Subcutaneous abdominal adipose tissue (tissue), 5 donors: ENCODE results near the gene HEATR9.
"Not testable (repeated sequence)": the region's sequence is repeated elsewhere in the genome, so short reads cannot be mapped to it uniquely, and the experiment has no call there.

Experiments used
- H3K27ac ChIP-seq: one replicate; pipeline ENCODE4 v1.7.0; 2013; ENCODE audit warnings: low read depth, mild to moderate bottlenecking, inconsistent platforms, low read length, moderate library complexity
- H3K27me3 ChIP-seq, 5 donors: one replicate each; pipeline ENCODE4 v1.7.0; 2013; ENCODE audit warnings: low read length in 5 of 5, inconsistent platforms in 1 of 5; ENCODE audit not compliant: control insufficient read depth in 5 of 5, insufficient read depth in 4 of 5
- H3K36me3 ChIP-seq, 5 donors: one replicate each; pipeline ENCODE4 v1.7.0; 2013; ENCODE audit warnings: low read length in 5 of 5; ENCODE audit not compliant: control insufficient read depth in 5 of 5, insufficient read depth in 5 of 5
- H3K4me1 ChIP-seq, 5 donors: one replicate each; pipeline ENCODE4 v1.7.0; 2013; ENCODE audit warnings: low read length in 5 of 5, mild to moderate bottlenecking in 3 of 5, moderate library complexity in 1 of 5; ENCODE audit not compliant: control insufficient read depth in 5 of 5, insufficient read depth in 5 of 5
- H3K4me3 ChIP-seq, 5 donors: one replicate each; pipeline ENCODE4 v1.7.0; 2013; ENCODE audit warnings: low read length in 5 of 5, low read depth in 1 of 5
- H3K9ac ChIP-seq, 5 donors: one replicate each; pipeline ENCODE4 v1.7.0; 2013; ENCODE audit warnings: low read length in 5 of 5, mild to moderate bottlenecking in 4 of 5, moderate library complexity in 3 of 5
- H3K9me3 ChIP-seq, 5 donors: one replicate each; pipeline ENCODE4 v1.7.0; 2013; ENCODE audit warnings: low read length in 5 of 5; ENCODE audit not compliant: control insufficient read depth in 5 of 5
- donor health status: healthy.
- donor health status: healthy.
- donor health status: healthy.
- donor health status: healthy.
- donor health status: healthy.

The HEATR9 gene

DNA sequence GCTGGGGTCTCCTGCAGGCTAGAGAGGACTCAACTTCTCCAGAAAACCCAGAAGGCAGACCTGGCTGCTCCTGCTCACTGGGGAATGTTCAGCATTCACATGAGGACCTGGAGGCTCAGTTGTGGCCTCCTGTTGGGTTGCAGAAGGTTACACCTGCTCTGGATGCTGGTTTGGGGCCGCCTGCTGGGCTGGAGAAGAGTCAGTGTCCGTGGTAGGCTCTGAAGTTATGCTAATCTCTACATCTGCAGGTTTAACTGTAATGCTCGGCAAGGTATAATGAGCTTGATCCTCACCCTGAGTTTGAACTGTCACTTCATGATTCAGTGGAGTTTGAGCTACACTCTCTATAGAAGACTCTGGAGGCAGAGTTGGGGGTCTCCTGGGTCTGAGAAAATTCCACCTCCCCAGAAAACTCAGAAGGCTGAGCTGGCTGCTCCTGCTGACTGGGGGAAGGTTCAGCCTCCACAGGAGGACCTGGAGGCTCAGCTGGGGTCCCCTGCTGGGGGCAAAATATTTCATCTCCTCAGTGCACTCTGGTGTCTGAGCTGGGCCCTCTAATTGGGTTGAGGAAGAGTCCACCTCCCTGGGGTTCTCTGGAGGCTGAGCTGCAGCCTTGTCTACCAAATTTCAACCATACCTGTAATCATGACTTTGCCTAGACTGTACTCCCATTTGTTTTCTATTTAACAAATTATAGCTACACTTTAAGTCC lies 38.4 kb upstream of the HEATR9 start:
- Histone ChIP-seq H3K4me3 (no peak overlapping the region), H3K27ac (no peak overlapping the region), H3K4me1 (no peaks in the 10 kb centered on the region), H3K9ac (no peak overlapping the region), H3K27me3 (peaks cover 0 to 3% (median 0%) of the 10 kb centered on the region in 5 donors), H3K36me3 (no peaks in the 10 kb centered on the region), H3K9me3 (no peaks in the 10 kb centered on the region)

DNA sequence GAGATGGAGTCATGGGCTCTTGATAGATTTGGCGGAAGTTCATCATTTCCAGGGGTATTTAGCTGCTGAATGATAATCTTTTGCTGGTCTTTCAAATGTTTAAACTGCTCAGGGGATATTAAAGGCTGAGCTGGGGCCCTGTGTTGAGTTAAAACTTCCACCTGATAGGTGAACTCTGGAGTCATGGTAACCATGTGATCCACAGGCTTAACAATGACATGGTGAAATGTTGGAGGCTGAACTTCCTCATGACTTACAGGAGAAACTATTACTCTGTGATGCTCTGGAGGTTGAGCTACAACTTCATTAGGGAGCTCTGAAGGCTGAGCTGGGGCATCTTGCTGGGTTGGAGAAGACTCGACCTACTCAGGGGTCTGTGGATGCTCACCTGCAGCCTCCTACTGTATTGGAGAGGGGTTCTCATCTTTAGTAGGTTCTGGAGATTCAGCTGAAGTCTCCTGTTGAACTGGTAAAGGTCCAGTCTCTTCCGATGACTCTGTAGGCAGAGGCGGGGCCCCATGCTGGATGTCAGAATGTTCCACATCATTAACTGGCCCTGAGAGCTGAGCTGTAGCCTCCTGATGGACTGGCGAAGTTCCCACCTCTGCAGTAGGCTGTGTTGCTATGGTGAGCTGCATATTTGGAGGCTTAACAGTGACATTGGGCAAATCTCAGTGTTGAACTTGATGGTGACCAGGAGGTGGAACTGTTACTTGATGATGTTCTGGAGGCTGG lies 37.7 kb upstream of the HEATR9 start:
- H3K27ac ChIP-seq = no peak overlapping the region
- H3K9ac ChIP-seq = no peak overlapping the region
- H3K4me3 ChIP-seq = no peak overlapping the region
- peaks cover 0 to 4% (median 3%) of the 10 kb centered on the region in 5 donors for H3K27me3 ChIP-seq
- H3K36me3 ChIP-seq = no peaks in the 10 kb centered on the region
- no peaks in the 10 kb centered on the region for H3K9me3 ChIP-seq
- no peaks in the 10 kb centered on the region for H3K4me1 ChIP-seq

DNA sequence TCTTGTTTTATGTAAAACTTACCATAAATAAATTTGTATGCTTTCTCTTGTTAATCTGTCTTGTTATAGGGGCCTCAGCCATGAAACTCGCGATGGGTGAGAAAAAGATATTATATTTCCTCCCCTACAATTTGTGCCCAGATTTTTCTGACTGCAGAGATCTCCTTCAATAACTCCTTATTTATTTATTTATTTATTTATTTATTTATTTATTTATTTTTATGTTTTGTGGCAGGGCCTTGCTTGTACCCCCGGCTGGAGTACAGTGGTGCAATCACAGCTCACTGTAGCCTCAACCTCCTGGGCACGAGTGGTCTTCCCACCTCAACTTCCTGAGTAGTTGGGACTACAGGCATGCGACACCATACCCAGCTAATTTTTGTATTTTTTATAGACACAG lies 34.8 kb upstream of the HEATR9 start:
- H3K4me1 ChIP-seq = peaks cover 0 to 7% (median 0%) of the 10 kb centered on the region in 5 donors
- H3K27ac ChIP-seq = no peak overlapping the region
- H3K9ac ChIP-seq = no peak overlapping the region
- no peaks in the 10 kb centered on the region for H3K9me3 ChIP-seq
- H3K4me3 ChIP-seq = no peak overlapping the region
- no peaks in the 10 kb centered on the region for H3K36me3 ChIP-seq
- H3K27me3 ChIP-seq = peaks cover 3 to 9% (median 5%) of the 10 kb centered on the region in 5 donors

DNA sequence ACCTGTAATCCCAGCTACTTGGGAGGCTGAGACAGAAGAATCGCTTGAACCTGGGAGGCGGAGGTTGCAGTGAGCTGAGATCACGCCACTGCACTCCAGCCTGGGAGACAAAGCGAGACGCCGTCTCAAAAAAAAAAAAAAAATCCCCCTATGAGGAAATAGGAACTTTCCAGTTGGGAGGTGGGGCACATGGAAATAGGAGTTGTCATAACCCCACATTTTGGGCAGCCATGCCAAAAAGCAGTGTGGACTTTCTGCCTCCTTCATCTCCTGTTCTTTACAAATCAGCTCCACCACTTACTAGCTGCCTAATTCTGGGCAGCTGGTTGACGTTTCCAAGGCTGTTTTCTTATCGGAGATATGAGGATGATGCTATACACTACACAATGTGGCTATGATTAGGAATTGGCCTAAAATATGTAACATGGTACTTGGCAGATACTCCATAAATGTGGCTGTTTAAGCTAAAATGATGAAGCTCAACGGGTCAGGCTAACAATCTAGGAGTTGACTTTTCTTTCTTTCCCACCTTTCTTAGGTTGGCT lies 33.0 kb upstream of the HEATR9 start:
- no peaks in the 10 kb centered on the region for H3K9me3 ChIP-seq
- peaks cover 3 to 7% (median 5%) of the 10 kb centered on the region in 5 donors for H3K27me3 ChIP-seq
- H3K27ac ChIP-seq = no peak overlapping the region
- no peak overlapping the region for H3K9ac ChIP-seq
- H3K4me1 ChIP-seq = peaks cover 0 to 7% (median 0%) of the 10 kb centered on the region in 5 donors
- H3K4me3 ChIP-seq = no peak overlapping the region
- no peaks in the 10 kb centered on the region for H3K36me3 ChIP-seq

DNA sequence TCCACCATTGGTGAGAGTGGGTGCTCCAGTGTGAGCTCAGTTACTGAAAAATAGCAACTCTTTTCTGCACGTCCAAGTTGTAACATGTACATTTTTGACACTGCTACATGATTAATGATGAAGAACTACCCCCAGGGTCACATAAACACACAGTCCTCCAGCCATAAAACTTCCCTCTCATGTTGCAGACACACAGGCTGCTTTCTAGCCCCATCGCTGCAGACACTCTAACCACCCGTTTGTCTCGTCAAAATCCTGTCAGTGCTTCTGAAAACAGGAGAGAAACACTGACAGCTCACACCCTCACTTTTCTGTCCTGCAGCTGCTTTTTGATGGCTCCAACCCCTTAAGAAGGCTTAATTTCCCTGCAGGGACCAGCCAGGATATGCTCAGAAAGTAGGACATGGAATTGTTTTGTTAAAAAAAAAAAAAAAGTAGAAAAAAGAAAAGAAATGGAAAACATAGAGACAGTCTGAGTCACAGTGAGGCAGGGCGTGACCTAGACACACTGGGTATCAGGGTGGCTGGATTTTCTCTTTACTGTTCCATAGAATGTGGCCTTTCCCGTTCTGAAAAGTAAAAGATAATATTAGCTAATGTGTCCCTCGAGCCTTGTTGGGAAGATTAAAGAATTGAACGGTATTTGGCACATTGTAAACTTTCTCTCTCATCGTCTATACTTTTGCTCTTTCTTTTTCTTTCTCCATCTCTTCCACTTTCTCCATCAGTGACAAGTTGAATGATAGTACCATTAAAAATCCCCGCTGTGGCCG lies 32.2 kb upstream of the HEATR9 start:
- Histone ChIP-seq H3K4me3 (no peak overlapping the region), H3K9me3 (no peaks in the 10 kb centered on the region), H3K36me3 (no peaks in the 10 kb centered on the region), H3K4me1 (peaks cover 0 to 7% (median 0%) of the 10 kb centered on the region in 5 donors), H3K27ac (no peak overlapping the region), H3K9ac (no peak overlapping the region), H3K27me3 (peaks cover 3 to 9% (median 5%) of the 10 kb centered on the region in 5 donors)

DNA sequence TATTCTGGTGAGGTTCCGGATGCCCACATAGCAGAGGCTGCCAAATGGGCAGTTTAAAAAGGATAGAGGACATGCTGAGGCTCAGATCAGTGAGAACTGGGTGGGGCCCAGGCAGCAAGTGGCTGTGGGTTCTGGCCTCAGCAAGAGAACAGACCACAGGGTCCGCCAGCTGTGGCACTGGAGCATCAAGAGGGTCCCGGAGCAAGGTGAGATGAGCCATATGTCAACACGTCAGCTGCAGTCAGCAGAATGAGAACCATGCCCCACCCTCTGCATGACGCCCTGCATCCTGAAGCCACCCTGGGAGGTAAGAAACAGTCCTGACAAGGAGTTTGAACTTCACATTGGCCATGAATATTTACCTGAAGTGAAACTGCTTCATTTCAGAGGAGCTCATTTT lies 31.6 kb upstream of the HEATR9 start:
- peaks cover 0 to 7% (median 0%) of the 10 kb centered on the region in 5 donors for H3K4me1 ChIP-seq
- H3K9ac ChIP-seq = no peak overlapping the region
- H3K36me3 ChIP-seq = no peaks in the 10 kb centered on the region
- no peaks in the 10 kb centered on the region for H3K9me3 ChIP-seq
- no peak overlapping the region for H3K27ac ChIP-seq
- no peak overlapping the region for H3K4me3 ChIP-seq
- peaks cover 3 to 9% (median 5%) of the 10 kb centered on the region in 5 donors for H3K27me3 ChIP-seq

DNA sequence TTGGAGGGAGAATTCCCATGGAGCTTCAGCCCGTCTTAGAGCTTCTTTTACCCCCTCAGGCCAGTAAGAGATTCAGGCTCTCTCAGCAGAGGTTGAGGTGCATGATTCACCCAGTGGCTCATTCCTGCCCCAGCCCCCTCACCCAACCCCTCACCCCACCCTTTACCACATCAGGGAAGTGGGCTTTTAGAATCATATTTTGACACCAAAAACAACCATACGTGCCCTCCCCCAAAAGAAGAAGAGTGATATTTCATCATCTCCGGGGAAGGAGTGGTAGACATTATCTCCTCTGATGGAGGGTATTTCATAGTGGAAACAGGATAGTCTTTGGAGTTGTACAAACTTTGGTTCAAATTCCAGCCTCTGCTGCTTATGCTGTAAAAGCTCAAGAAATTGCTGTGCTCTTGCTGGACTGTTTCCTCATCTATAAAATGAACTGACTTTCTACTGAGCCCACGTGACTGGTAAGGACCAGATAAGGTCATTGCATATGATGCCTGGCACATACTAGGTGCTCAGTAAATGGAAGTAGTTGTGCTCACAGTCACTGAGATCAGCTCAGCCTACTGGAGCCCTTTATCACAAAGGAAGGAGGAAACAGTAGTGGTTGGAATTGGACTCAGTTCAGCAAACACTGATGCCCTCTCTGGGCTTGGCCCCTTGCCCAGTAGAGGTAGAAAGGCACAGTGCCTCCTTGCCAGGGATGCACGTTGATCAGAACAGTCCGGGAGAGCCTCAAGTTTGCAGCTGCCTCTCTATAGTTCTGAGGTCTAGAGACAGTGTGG lies 29.8 kb upstream of the HEATR9 start:
- no peak overlapping the region for H3K9ac ChIP-seq
- H3K4me3 ChIP-seq = no peak overlapping the region
- H3K36me3 ChIP-seq = no peaks in the 10 kb centered on the region
- no peaks in the 10 kb centered on the region for H3K9me3 ChIP-seq
- H3K4me1 ChIP-seq = peaks cover 0 to 7% (median 0%) of the 10 kb centered on the region in 5 donors
- H3K27ac ChIP-seq = no peak overlapping the region
- peaks cover 3 to 9% (median 5%) of the 10 kb centered on the region in 5 donors for H3K27me3 ChIP-seq

DNA sequence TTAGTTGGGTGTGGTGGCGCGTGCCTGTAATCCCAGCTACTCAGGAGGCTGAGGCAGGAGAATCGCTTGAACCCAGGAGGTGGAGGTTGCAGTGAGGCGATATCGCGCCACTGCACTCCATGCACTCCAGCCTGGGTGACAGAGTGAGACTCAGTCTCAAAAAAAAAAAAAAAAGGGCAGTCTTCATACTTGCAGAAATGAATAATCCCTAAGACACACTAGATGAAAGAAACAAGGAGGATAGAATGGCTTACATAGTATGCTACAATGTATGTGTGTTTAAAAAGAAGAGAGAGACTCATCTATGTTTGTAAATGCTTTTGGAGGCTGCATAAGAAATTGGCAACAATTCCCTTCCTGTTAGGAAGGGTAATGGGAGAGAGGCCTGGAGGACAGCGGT lies 29.1 kb upstream of the HEATR9 start:
- H3K4me3 ChIP-seq, H3K4me1 ChIP-seq, H3K27ac ChIP-seq, H3K9ac ChIP-seq, H3K27me3 ChIP-seq, H3K36me3 ChIP-seq, H3K9me3 ChIP-seq: not testable (repeated sequence)
